H1 (cell line): ENCODE measurements around the gene ELP5. TPM values are rescaled to one million over a fixed set of nuclear protein-coding genes. Genes with fewer than 3 reads are reported as not detected.
A peak's percentile ranks its signal among the peaks of the same experiment; 100 is the strongest.

Source experiments
- CTCF ChIA-PET: fragments of 300-600 bp; sonication (Branson Sonifier 250); formaldehyde crosslinking; loops from one replicate; lab custom pipeline; 2021; ENCODE audit not compliant: partially characterized antibody; lab: Charles Lee
- POLR2A ChIA-PET: fragments of 300-600 bp; sonication (Branson Sonifier 250); formaldehyde crosslinking; loops from one replicate; lab custom pipeline; 2021; ENCODE audit warnings: inconsistent platforms; ENCODE audit not compliant: partially characterized antibody; lab: Charles Lee
- DNase-seq, 2 experiments: peaks; one replicate each; pipeline versions ENCODE4 v3.0.0 to v3.0.0-alpha.2; 2010 to 2022; ENCODE audit warnings: low spot score in 2 of 2, low read depth in 1 of 2, mixed read lengths in 1 of 2
- FAIRE-seq: peaks from 2 replicates; lab custom pipeline; 2011; peaks lifted over from hg19 to GRCh38; lab: Jason Lieb, UNC
- H2AFZ ChIP-seq: 2 replicates; pipeline ENCODE4 v1.8.1; 2012; ENCODE audit warnings: low read length, inconsistent platforms
- H2AK5ac ChIP-seq: 2 replicates; pipeline ENCODE4 v1.6.1; 2013; ENCODE audit warnings: low read depth, low read length
- H2BK120ac ChIP-seq: replicated peaks from 2 replicates; pipeline ENCODE3; 2013; ENCODE audit warnings: low read depth, low read length, inconsistent platforms
- H2BK12ac ChIP-seq: 2 replicates; pipeline ENCODE4 v1.6.1; 2013; ENCODE audit warnings: low read depth, low read length
- H2BK15ac ChIP-seq: 2 replicates; pipeline ENCODE4 v1.6.1; 2013; ENCODE audit warnings: low read length
- H2BK20ac ChIP-seq: 2 replicates; pipeline ENCODE4 v1.6.1; 2013; ENCODE audit warnings: low read length
- H2BK5ac ChIP-seq: 2 replicates; pipeline ENCODE4 v1.6.1; 2013; ENCODE audit warnings: low read depth, low read length
- H3K14ac ChIP-seq: 2 replicates; pipeline ENCODE4 v1.6.1; 2013; ENCODE audit warnings: inconsistent platforms; ENCODE audit not compliant: insufficient read length
- H3K18ac ChIP-seq: 2 replicates; pipeline ENCODE4 v1.6.1; 2013; ENCODE audit warnings: low read length; ENCODE audit errors: extremely low read depth
- H3K23ac ChIP-seq: 2 replicates; pipeline ENCODE4 v1.6.1; 2013; ENCODE audit warnings: inconsistent platforms; ENCODE audit not compliant: insufficient read length
- H3K23me2 ChIP-seq: 2 replicates; pipeline ENCODE4 v1.6.1; 2013; ENCODE audit warnings: low read depth, low read length
- H3K27ac ChIP-seq: 2 replicates; pipeline ENCODE4 v1.6.1; 2011; ENCODE audit warnings: low read depth, low read length, inconsistent platforms
- H3K27me3 ChIP-seq, 4 experiments: replicated peaks in 1 of 4; 1 replicate in 1 of 4; 2 replicates in 3 of 4; pipeline versions ENCODE4 v1.6.1 to v1.8.1; 2011 to 2013; ENCODE audit warnings: low read length in 3 of 4, mild to moderate bottlenecking in 3 of 4, inconsistent platforms in 2 of 4, mixed read lengths in 2 of 4, moderate library complexity in 1 of 4; ENCODE audit not compliant: control insufficient read depth in 3 of 4, insufficient read depth in 3 of 4; ENCODE audit errors: extremely low read depth in 1 of 4
- H3K36me3 ChIP-seq, 4 experiments: 2 replicates each; pipeline versions ENCODE4 v1.6.1 to v1.8.1; 2011 to 2013; ENCODE audit warnings: mild to moderate bottlenecking in 4 of 4, low read length in 3 of 4, moderate library complexity in 2 of 4, control low read depth in 1 of 4, inconsistent platforms in 1 of 4; ENCODE audit not compliant: insufficient read depth in 4 of 4, control insufficient read depth in 2 of 4
- H3K4ac ChIP-seq: replicated peaks from 2 replicates; pipeline ENCODE3; 2013; ENCODE audit warnings: low read length, low read depth, mixed read lengths, inconsistent platforms; ENCODE audit not compliant: insufficient read length
- H3K4me1 ChIP-seq, 4 experiments: replicated peaks in 1 of 4; 1 replicate in 1 of 4; 2 replicates in 3 of 4; pipeline versions ENCODE4 v1.6.1 to v1.8.1; 2011 to 2013; ENCODE audit warnings: low read length in 3 of 4, inconsistent platforms in 2 of 4, mixed read lengths in 1 of 4; ENCODE audit not compliant: insufficient read depth in 4 of 4, control insufficient read depth in 3 of 4
- H3K4me2 ChIP-seq, 2 experiments: 2 replicates each; pipeline versions ENCODE4 v1.6.1 to v1.8.1; 2011 to 2013; ENCODE audit warnings: low read depth in 2 of 2, low read length in 2 of 2, control low read depth in 1 of 2, inconsistent platforms in 1 of 2, mild to moderate bottlenecking in 1 of 2; ENCODE audit not compliant: insufficient read depth in 1 of 2
- H3K4me3 ChIP-seq, 4 experiments: fragments of 200-600, 300-600 bp in 1 of 4; sonication (generic), shearing (Covaris generic), sonication (Bioruptor Twin) in 1 of 4; 2 replicates each; pipeline versions ENCODE4 v1.5.1 to v1.8.1; 2011 to 2016; ENCODE audit warnings: low read length in 4 of 4, low read depth in 3 of 4, control low read depth in 2 of 4, inconsistent platforms in 2 of 4, mild to moderate bottlenecking in 2 of 4, mixed read lengths in 1 of 4, moderate library complexity in 1 of 4; ENCODE audit not compliant: insufficient read depth in 2 of 4; ENCODE audit errors: extremely low read depth in 1 of 4
- H3K56ac ChIP-seq: replicated peaks from 2 replicates; pipeline ENCODE3; 2013; ENCODE audit warnings: low read depth, mild to moderate bottlenecking, mixed read lengths, low read length, inconsistent platforms; ENCODE audit not compliant: insufficient read length
- H3K79me1 ChIP-seq: 2 replicates; pipeline ENCODE4 v1.6.1; 2013; ENCODE audit warnings: low read depth, low read length, control low read depth
- H3K79me2 ChIP-seq, 2 experiments: 2 replicates each; pipeline versions ENCODE4 v1.6.1 to v1.8.1; 2012 to 2013; ENCODE audit warnings: low read length in 2 of 2, mild to moderate bottlenecking in 2 of 2, inconsistent platforms in 1 of 2; ENCODE audit not compliant: insufficient read depth in 2 of 2, control insufficient read depth in 1 of 2
- H3K9ac ChIP-seq, 4 experiments: replicated peaks in 1 of 4; 1 replicate in 1 of 4; 2 replicates in 3 of 4; pipeline versions ENCODE4 v1.6.1 to v1.8.1; 2011 to 2013; ENCODE audit warnings: low read depth in 3 of 4, low read length in 3 of 4, control low read depth in 2 of 4, mild to moderate bottlenecking in 2 of 4, moderate library complexity in 2 of 4, inconsistent platforms in 1 of 4; ENCODE audit errors: extremely low read depth in 1 of 4
- H3K9me3 ChIP-seq, 2 experiments: 2 replicates each; pipeline versions ENCODE4 v1.6.1 to v1.8.1; 2012 to 2013; ENCODE audit warnings: mild to moderate bottlenecking in 2 of 2, moderate library complexity in 2 of 2, control low read depth in 1 of 2, inconsistent platforms in 1 of 2, low read depth in 1 of 2, low read length in 1 of 2, mixed read lengths in 1 of 2; ENCODE audit not compliant: insufficient read depth in 2 of 2
- H4K20me1 ChIP-seq, 2 experiments: replicated peaks in 1 of 2; 2 replicates each; pipeline versions ENCODE3 to v1.8.1; 2011 to 2013; ENCODE audit warnings: inconsistent platforms in 2 of 2, low read length in 2 of 2, mild to moderate bottlenecking in 1 of 2; ENCODE audit not compliant: insufficient read depth in 2 of 2, control insufficient read depth in 1 of 2
- H4K5ac ChIP-seq: 2 replicates; pipeline ENCODE4 v1.6.1; 2013; ENCODE audit warnings: low read length, low read depth, mixed read lengths, inconsistent platforms; ENCODE audit not compliant: insufficient read length
- H4K8ac ChIP-seq: 2 replicates; pipeline ENCODE4 v1.8.0; 2013; ENCODE audit warnings: mild to moderate bottlenecking, moderate library complexity, low read length, inconsistent platforms; ENCODE audit not compliant: insufficient read depth; ENCODE audit errors: extremely low read depth
- H4K91ac ChIP-seq: replicated peaks from 2 replicates; pipeline ENCODE3; 2013; ENCODE audit warnings: low read length, mixed read lengths, inconsistent platforms; ENCODE audit not compliant: insufficient read length
- EZH2 ChIP-seq: fragments of 200-600 bp; sonication (generic); IDR thresholded peaks from 2 replicates; pipeline ENCODE4 v1.7.1; 2012; ENCODE audit warnings: low read depth, mild to moderate bottlenecking, moderate library complexity, low read length, inconsistent platforms; ENCODE audit not compliant: severe bottlenecking
- KDM1A ChIP-seq: fragments of 200-600, 300-600 bp; sonication (generic); IDR thresholded peaks from 2 replicates; pipeline ENCODE4 v1.7.1; 2016; ENCODE audit warnings: mild to moderate bottlenecking, low read length, borderline replicate concordance
- KDM5A ChIP-seq: fragments of 200-600 bp; IDR thresholded peaks from 2 replicates; pipeline ENCODE4 v1.7.1; 2012; ENCODE audit warnings: mild to moderate bottlenecking, low read length, inconsistent platforms, mixed read lengths
- POLR2AphosphoS5 ChIP-seq: IDR thresholded peaks from 2 replicates; pipeline ENCODE4 v1.6.1; 2011; ENCODE audit warnings: low read depth, low read length
- SP1 ChIP-seq: IDR thresholded peaks from 2 replicates; pipeline ENCODE4 v1.6.1; 2011; ENCODE audit warnings: low read depth, low read length
- WGBS, 2 experiments: shearing (Covaris generic) in 1 of 2; methylation state at CpG; one replicate each; pipeline versions ENCODE4 v1.1.6 to v1.1.7; 2013 to 2015; ENCODE audit warnings: low lambda C conversion rate in 2 of 2, mixed read lengths in 2 of 2, inconsistent platforms in 1 of 2, low coverage in 1 of 2, missing lambda C conversion rate in 1 of 2; ENCODE audit not compliant: insufficient replicate concordance in 2 of 2, insufficient coverage in 1 of 2, insufficient read length in 1 of 2; ENCODE audit errors: extremely low coverage in 1 of 2, missing lambda C conversion rate in 1 of 2; 5-methylcytosine and 5-hydroxymethylcytosine counted together
- polyA plus RNA-seq, 7 experiments: library from polyadenylated mRNA; depleted of rRNA in 3 of 7; stranded (reverse) in 5 of 7; unstranded in 2 of 7; fragments of >200 nt in 5 of 7; fragments of 200-250 nt in 2 of 7; gene quantifications; 1 replicate in 5 of 7; 2 replicates in 1 of 7; 4 replicates in 1 of 7; pipeline versions ENCODE4 v1.2.1 to v1.2.3, GENCODE V29; 2011 to 2013; ENCODE audit warnings: missing spikeins in 2 of 7, mixed read lengths in 2 of 7
- total RNA-seq: library from RNA; stranded (reverse); fragmentation: NEBNext Ultra II Directional; extraction: Animal tissue kit (Norgen Biotek cat#: 25700); gene quantifications from 2 replicates; pipeline ENCODE4 v1.2.1, GENCODE V29; 2021

The ELP5 gene
- total and polyA plus RNA-seq, 2 of the 8 experiments (the other 6 are each of a cell fraction or from before 2014, with no cell fraction given), result 75.4 to 107 TPM

- Histone ChIP-seq H3K18ac (no peak overlapping the region; the same call in 1 of the 2 replicates), H3K56ac (no peak overlapping the region), H4K5ac (no peak overlapping the region), H3K4ac (no peak overlapping the region), H2AFZ (no peak overlapping the region), H3K4me3 (peak overlapping the region; percentile 93 to 98 (median 96)), H3K79me2 (peaks cover 0 to 31% of the 10 kb centered on the region in 2 experiments; a peak in 2 of 4 replicates), H2AK5ac (peak overlapping the region; percentile 66; the same call in 1 of the 2 replicates), H3K23ac (no peak overlapping the region), H2BK5ac (peak overlapping the region; percentile 98), H3K27me3 (no peaks in the 10 kb centered on the region), H4K20me1 (peaks cover 6 to 11% of the 10 kb centered on the region in 2 experiments), H4K8ac (peak overlapping the region; percentile 71; the same call in 1 of the 2 replicates), H3K23me2 (peaks cover 13% of the 10 kb centered on the region), H2BK15ac (peak overlapping the region; percentile 18; the same call in 1 of the 2 replicates), H3K14ac (no peak overlapping the region), H2BK120ac (no peak overlapping the region), H3K27ac (peak overlapping the region; percentile 39; the same call in 1 of the 2 replicates), H3K36me3 (peaks cover 2 to 33% (median 16%) of the 10 kb centered on the region in 4 experiments; a peak in 7 of 8 replicates), H3K79me1 (peaks cover 9% of the 10 kb centered on the region), H3K9ac (peak overlapping the region in 3 of 4 experiments; percentile 80 to 98 (median 94); a peak in 5 of 7 replicates), H3K9me3 (no peaks in the 10 kb centered on the region), H3K4me1 (peaks cover 4 to 15% (median 6%) of the 10 kb centered on the region in 4 experiments; a peak in 6 of 7 replicates), H3K4me2 (peak overlapping the region; percentile 91 to 97), H2BK12ac (peak overlapping the region; percentile 92; the same call in 1 of the 2 replicates), H4K91ac (no peak overlapping the region), H2BK20ac (no peak overlapping the region)
- ChIA-PET CTCF (interaction anchor here (1.0 to 1.3 kb wide), 4 partner anchors 11 to 53 kb away, joined by 3 to 5 read pairs (median 4); no protein-coding TSS in a partner anchor), POLR2A (interaction anchor here (1.0 to 13.7 kb wide), 14 partner anchors 10 to 301 kb away, joined by 3 to 161 read pairs (median 14); partner anchors contain the start of genes ACADVL, ACAP1, CTDNEP1 and DLG4)
- WGBS, 2 experiments, result 95% methylated on average over 4 of the region's 4 CpGs; no CpG with 5 or more reads in 1 of the 2 experiments
- no peak for FAIRE-seq
- DNase-seq, result no peak
- no peak for TF ChIP-seq KDM1A
- no peak for TF ChIP-seq SP1
- TF ChIP-seq EZH2, result no peak
- peak; percentile 63 for TF ChIP-seq POLR2AphosphoS5
- TF ChIP-seq KDM5A, result no peak
Observed at GRCh38 chr17:7260151-7260550, 8.1 kb downstream of the ELP5 start.
